Embryonic facial prominence (tissue), 1 donor: ENCODE measurements around the gene CTNNA3.
A peak's percentile ranks its signal among the peaks of the same experiment; 100 is the strongest.

Experiments used
- DNase-seq: peaks from one replicate; pipeline ENCODE4 v3.0.0-alpha.2; 2016; ENCODE audit errors: extremely low spot score

Gene CTNNA3

GRCh38 chr10:66098595-66099480, 1597.2 kb downstream of the CTNNA3 start:
- DNase-seq: no peak

GRCh38 chr10:66095610-66096009, 1600.4 kb downstream of the CTNNA3 start:
- no peak for DNase-seq

GRCh38 chr10:66085906-66086305, 1610.1 kb downstream of the CTNNA3 start:
- no peak for DNase-seq

DNA sequence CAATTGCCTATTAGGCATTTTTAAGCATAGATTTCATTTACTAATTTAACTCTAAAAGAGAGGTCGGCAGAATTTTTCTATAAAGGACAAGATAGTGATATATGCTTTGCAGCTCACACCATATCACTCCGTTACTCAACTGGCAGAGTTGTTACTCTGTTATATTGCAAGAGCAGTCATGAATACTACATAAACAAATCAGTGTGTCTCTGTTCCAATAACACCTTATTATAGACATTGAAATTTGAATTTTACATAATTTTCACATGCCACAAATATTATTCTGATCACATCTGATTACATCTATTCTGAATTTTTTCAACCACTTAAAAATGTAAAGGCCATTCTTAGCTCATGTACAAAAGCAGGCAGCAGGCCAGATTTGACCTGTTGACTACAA, 1624.1 kb downstream of the CTNNA3 start:
- DNase-seq: no peak

- no peak for DNase-seq
Measured at GRCh38 chr10:66058594-66058993, 1637.4 kb downstream of the CTNNA3 start.

DNA sequence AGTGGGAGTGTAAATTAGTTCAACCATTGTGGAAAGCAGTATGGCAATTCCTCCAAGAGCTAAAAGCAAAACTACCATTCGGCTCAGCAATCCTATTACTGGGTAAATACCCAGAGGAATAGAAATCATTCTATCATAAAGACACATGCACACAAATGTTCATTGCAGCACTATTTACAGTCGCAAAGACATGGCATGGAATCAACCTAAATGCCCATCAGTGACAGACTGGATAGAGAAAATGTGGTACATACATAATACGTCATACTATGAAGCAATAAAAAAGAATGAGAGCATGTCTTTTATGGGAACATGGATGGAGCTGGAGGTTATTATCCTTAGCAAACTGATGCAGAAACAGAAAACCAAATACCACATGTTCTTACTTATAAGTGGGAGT, 1646.7 kb downstream of the CTNNA3 start:
- DNase-seq: no peak

DNA sequence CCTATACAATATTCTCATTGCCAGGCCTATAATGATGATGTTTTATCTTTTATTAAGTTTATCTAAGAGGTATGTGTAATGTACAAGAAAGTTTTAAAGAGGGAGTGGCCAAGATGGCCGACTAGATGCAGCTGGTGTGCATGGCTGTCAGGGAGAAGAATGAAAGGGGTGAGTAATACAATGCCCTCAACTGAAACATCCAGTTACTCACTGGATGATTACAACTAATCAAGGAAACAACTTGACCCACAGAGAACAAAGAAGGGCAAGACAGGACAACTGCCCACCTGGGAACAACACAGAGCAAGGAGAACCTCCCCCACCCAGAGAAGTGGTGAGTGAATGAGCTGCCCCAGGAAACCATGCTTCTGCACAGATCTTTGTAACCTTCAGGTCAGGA, 1650.1 kb downstream of the CTNNA3 start:
- no peak for DNase-seq

DNA sequence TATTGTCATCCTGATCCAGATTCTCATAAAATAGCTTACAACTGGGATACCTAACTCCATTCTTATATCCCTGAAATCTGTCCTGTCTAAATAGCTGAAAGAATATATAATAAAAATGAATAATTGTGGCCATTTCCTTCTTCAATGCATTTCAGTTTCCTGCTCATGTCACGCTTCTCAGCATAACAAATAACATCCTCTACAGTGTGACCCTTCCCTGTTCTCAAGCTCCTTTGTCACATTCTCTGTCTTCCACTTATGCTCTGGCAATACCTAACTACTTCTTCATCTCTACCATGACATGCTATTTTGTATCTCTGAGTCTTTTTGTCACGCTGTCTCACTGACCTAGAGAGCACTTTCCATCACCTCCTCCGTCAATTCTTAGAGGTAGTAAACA, 1654.2 kb downstream of the CTNNA3 start:
- DNase-seq: no peak

DNA sequence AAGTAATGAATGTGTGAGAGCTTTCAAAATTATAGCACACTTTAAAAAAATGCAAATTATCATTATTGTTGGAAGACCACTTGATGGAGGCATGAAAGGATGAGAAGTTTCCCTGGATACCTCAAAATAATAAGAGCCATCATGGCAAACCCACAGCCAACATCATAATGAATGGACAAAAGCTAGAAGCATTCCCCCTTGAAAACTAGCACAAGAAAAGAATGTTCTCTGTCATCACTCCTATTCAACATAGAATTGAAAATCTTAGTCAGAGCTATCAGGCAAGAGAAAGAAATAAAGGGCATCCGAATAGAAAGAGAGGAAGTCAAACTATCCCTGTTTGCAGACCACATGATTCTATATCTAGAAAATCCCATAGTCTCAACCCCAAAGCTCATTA, 1657.4 kb downstream of the CTNNA3 start:
- DNase-seq: no peak

DNA sequence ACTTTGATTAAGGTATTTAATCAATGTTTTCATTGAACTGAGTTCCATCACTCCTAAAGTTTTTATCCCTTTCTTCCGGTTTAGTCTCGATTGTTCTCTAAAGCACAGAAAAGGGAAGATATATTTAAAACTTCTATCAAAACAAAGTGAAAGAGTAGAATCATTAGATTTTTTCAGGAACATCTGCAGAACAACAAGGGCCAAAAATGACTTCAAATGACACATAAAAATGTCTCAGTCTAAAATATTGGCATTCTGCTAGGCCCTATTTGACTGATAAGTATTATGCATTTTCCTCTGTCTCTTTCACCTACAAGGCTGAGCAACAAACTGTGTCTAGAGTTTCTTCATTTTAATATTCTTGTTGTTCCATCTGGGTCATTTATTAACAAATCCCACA, 1669.7 kb downstream of the CTNNA3 start:
- DNase-seq: no peak

DNA sequence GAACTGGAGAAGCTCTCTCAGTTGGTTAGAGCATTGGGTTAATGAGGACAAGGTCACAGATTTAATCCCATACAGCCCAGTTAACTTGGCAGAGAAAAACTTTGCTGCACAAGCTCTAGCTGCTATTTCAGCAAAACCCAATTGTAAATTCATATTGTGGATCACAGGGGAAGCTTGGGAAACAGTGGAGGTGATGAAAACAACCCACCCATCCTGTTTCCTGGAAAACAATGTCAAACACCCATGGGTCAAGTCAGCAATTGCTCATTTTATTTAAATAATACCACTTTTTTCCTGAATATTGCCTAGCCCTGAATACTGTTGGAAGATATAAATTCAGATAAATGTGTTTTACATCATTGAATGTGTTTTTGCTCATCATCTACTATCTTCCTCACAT, 1670.8 kb downstream of the CTNNA3 start:
- DNase-seq: no peak

DNA sequence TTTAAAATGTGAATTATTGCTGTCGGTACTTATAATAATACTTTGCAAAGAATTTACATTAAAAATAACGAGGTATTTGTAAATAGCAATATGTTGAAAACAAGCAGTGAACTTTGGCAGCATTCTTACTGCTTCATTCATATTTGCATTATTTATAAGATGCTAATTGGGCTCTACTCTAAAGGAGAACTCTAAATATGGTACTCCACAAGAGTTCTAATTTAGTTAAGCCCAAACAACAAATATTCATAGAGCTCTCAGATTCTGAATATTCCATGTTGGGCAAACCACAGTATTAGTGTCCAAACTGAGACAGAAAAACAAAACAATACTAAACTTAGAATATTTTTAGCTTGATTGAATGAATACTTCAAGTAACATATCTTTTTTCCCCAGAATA, 1674.6 kb downstream of the CTNNA3 start:
- DNase-seq: no peak

GRCh38 chr10:66008221-66008620, 1687.8 kb downstream of the CTNNA3 start:
- DNase-seq: no peak

DNA sequence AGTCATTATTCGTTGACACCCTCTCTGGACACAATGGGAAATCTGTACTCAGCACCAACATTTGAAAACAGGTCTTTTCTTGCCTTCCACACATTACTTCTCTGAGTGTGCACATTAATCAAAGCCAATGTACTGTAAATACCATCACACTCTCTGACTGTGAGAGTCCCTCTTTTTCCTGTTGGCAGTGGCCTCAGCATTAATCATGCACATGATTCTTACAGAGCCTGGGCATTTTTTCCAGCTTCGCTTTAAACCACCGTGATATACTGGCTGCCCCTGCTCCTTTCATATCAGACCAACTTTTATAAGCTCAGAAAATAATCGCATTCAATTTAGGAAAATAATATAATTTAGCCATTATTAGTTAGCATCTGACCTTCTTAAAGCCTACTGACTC, 1689.6 kb downstream of the CTNNA3 start:
- DNase-seq: no peak

GRCh38 chr10:65993451-65993850, 1702.5 kb downstream of the CTNNA3 start:
- DNase-seq: no peak

- no peak for DNase-seq
Measured at GRCh38 chr10:65968871-65969270, 1727.1 kb downstream of the CTNNA3 start.

GRCh38 chr10:65968437-65968836, 1727.6 kb downstream of the CTNNA3 start:
- DNase-seq: no peak

DNA sequence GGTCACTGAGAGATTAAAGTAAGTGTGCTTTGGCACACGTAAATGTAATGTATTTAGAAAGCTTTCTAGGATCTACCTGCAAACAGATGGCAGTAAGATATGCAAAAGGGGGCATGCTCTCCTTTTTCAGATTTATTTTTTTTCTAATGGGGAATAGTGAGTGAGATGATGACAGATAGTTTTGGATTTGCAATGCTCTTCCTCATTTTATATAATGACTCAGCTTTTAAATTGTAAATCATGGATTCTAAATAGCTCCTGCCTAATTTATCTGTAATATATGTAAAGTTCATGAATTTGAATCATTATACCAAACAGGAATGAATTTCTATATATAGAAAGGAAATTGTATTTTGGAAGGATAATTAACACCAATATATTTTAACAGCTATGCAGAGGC, 1731.8 kb downstream of the CTNNA3 start:
- DNase-seq: no peak

- DNase-seq: no peak
Measured at GRCh38 chr10:65952086-65952485, 1743.9 kb downstream of the CTNNA3 start.

DNA sequence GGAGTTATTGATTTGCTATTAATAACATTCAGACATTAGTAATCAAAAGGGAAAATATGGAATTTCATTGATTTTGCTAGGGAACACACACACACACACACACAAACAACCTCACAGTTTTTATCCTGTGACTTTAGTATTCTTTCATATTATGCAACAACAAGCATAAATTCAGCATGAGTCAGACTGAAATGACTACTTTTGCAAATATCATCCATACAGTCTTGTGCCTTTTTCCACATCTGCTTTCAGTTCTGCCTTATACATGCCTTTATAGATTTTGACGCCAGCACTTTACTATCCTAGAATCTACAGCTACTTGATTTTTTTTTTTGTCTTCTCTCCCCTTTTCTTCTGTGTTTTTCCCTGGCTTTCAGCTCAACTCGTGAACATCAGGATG, 1745.9 kb downstream of the CTNNA3 start:
- peak; percentile 14 for DNase-seq

- no peak for DNase-seq
Measured at GRCh38 chr10:65949526-65949925, 1746.5 kb downstream of the CTNNA3 start.

GRCh38 chr10:65945061-65945460, 1750.9 kb downstream of the CTNNA3 start:
- no peak for DNase-seq

DNA sequence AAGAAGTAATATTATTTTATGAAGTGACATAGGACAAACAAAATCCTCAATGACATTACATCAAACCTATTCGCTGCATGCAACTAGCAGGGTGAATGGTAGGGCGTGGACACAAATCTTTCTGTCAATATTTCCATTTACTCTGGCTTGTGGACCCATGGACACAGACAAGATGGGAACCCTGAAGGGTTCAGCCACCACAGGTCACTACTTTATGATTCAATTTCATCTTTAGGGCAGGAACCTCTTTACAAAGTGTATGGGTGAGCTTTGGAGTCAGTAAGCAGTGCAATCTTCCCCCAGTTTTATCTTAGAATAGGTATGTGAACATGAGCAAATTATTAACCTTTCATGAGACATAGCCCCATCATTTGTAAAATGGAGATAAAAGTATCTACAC, 1752.5 kb downstream of the CTNNA3 start:
- no peak for DNase-seq
